ENCODE measurements around the gene USP48. TPM values are rescaled to one million over a fixed set of nuclear protein-coding genes. Genes with fewer than 3 reads are reported as not detected.

Gene USP48
- total RNA-seq, 2 donors from 2014 or later = 47.1 to 51.3 TPM

- H3K27me3 ChIP-seq = no peaks in the 10 kb centered on the region
- no peak overlapping the region for H3K4me3 ChIP-seq
- peaks cover 3% of the 10 kb centered on the region for H3K36me3 ChIP-seq
- no peak for TF ChIP-seq CTCF (IDR thresholded peaks at IDR 0.05)
- intact Hi-C loops (cut with DNase I) = no loop called here
- no peaks in the 10 kb centered on the region for H3K4me1 ChIP-seq
- no peak overlapping the region for H3K27ac ChIP-seq
- DNase-seq = no peak
- H3K9ac ChIP-seq (ENCODE audit: low read depth in 2 of 2, low read length in 2 of 2) = no peak overlapping the region
- no peaks in the 10 kb centered on the region for H3K9me3 ChIP-seq
Measured at GRCh38 chr1:21687081-21687529, 95.8 kb downstream of the USP48 start.

- H3K4me3 ChIP-seq = no peak overlapping the region
- DNase-seq = no peak
- intact Hi-C loops (cut with DNase I) = no loop called here
- no peaks in the 10 kb centered on the region for H3K27me3 ChIP-seq
- H3K4me1 ChIP-seq = no peaks in the 10 kb centered on the region
- no peaks in the 10 kb centered on the region for H3K9me3 ChIP-seq
- no peak overlapping the region for H3K27ac ChIP-seq
- H3K9ac ChIP-seq (ENCODE audit: low read depth in 2 of 2, low read length in 2 of 2) = no peak overlapping the region
- no peaks in the 10 kb centered on the region for H3K36me3 ChIP-seq
- TF ChIP-seq CTCF (IDR thresholded peaks at IDR 0.05) = no peak
Measured at GRCh38 chr1:21685946-21686678, 96.8 kb downstream of the USP48 start.

GRCh38 chr1:21681426-21681825 lies 101.5 kb downstream of the USP48 start:
- no peaks in the 10 kb centered on the region for H3K27me3 ChIP-seq
- no peaks in the 10 kb centered on the region for H3K9me3 ChIP-seq
- H3K4me3 ChIP-seq = no peak overlapping the region
- no peak overlapping the region for H3K9ac ChIP-seq (ENCODE audit: low read depth in 2 of 2, low read length in 2 of 2)
- no peak overlapping the region for H3K27ac ChIP-seq
- H3K4me1 ChIP-seq = no peaks in the 10 kb centered on the region
- no peak for TF ChIP-seq CTCF (IDR thresholded peaks at IDR 0.05)
- no peak for DNase-seq
- H3K36me3 ChIP-seq = no peaks in the 10 kb centered on the region
- intact Hi-C loops (cut with DNase I) = no loop called here

GRCh38 chr1:21680918-21681317 lies 102.0 kb downstream of the USP48 start:
- TF ChIP-seq CTCF (IDR thresholded peaks at IDR 0.05) = no peak
- intact Hi-C loops (cut with DNase I) = no loop called here
- Histone ChIP-seq H3K4me3 (no peak overlapping the region), H3K27ac (no peak overlapping the region), H3K27me3 (no peaks in the 10 kb centered on the region), H3K9ac (ENCODE audit: low read depth in 2 of 2, low read length in 2 of 2) (no peak overlapping the region), H3K4me1 (no peaks in the 10 kb centered on the region), H3K36me3 (no peaks in the 10 kb centered on the region), H3K9me3 (no peaks in the 10 kb centered on the region)
- no peak for DNase-seq

GRCh38 chr1:21680381-21680780 lies 102.6 kb downstream of the USP48 start:
- H3K27ac ChIP-seq = no peak overlapping the region
- no peaks in the 10 kb centered on the region for H3K9me3 ChIP-seq
- intact Hi-C loops (cut with DNase I) = no loop called here
- DNase-seq = no peak
- no peaks in the 10 kb centered on the region for H3K27me3 ChIP-seq
- no peaks in the 10 kb centered on the region for H3K36me3 ChIP-seq
- no peak for TF ChIP-seq CTCF (IDR thresholded peaks at IDR 0.05)
- H3K4me3 ChIP-seq = no peak overlapping the region
- H3K4me1 ChIP-seq = no peaks in the 10 kb centered on the region
- H3K9ac ChIP-seq (ENCODE audit: low read depth in 2 of 2, low read length in 2 of 2) = no peak overlapping the region
